ENCODE results near the gene FLACC1. TPM values are rescaled to one million over a fixed set of nuclear protein-coding genes. Genes with fewer than 3 reads are reported as not detected.
"Not testable (repeated sequence)": the region's sequence is repeated elsewhere in the genome, so short reads cannot be mapped to it uniquely, and the experiment has no call there.

The FLACC1 gene
- total RNA-seq, 1 experiment from 2014 or later, result 1.3 TPM

- DNase-seq (ENCODE audit: low read depth), result no peak
These were observed 101.6 kb downstream of the FLACC1 start for GRCh38 chr2:201255408-201256033.

DNA sequence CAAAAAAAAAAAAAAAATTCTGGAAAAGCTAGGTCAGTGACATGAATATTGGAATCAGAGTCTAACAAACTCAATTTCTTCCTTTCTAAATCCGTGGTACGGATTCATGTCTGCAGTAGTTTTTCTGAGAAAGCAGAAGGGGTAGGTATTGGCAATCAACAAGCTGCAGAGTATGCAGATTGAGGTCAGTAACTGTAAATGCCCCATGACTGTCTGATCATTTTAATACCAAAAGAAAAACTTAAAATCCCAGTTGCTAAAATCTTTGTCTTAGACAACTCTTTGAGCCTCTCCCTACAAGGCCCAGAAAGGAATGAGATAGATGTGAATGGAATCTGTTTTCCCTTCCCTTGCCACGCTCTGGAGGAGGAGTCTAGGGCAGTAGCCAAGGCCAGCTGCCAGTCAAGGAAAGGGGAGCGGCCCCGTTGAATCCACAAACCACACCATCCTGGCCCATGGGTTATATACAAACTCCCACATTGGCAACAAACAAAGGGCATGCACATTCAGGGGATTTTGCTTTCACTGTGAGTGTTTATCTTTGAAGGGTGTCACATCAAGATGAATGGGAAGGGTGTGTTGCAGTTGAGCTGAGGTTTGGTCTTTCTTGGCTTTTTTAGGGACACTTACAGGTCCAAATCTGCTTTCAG is 102.9 kb downstream of the FLACC1 start:
- peak; percentile 37 for DNase-seq (ENCODE audit: low read depth)

DNA sequence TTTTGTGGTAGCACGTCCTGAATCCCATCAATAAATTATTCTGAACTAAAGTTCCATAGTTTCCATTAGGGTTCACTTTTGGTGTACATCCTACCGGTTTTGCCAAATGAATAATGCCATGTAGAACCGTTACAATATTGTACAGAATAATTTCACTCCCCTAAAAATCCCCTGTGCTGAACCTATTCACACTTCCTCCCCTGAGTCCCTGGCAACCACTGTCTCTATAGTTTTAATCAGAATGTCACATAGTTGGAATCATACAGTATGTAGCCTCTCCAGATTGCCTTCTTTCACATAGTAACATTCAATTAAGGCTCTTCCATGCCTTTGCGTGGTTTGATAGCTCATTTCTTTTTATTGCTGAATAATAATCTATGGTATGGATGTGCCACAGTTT is 106.4 kb downstream of the FLACC1 start:
- DNase-seq (ENCODE audit: low read depth), result no peak

- DNase-seq (ENCODE audit: low read depth), result no peak
These were observed 107.3 kb downstream of the FLACC1 start for GRCh38 chr2:201249889-201250288.

GRCh38 chr2:201248288-201248844 is 108.8 kb downstream of the FLACC1 start:
- DNase-seq (ENCODE audit: low read depth), result no peak

DNA sequence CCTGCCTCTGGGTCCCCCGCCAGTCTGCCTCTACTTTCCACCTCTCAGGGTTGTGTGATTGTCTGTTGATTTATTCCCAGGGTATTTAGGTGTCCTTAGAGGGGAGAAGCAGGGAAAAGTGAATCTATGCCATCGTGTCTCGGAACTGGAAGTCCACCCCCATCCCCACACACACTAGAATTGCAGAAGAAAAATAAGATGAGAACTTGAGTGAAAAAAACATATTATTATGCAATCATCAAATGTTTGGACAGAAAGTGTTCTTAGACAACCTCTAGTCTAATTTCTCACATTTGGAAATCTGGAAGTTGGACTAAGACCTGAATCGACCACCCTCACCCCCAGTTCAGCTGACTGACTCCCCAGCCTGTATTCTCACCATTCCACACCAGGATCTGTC is 110.9 kb downstream of the FLACC1 start:
- DNase-seq (ENCODE audit: low read depth), result no peak

- no peak for DNase-seq (ENCODE audit: low read depth)
These were observed 112.3 kb downstream of the FLACC1 start for GRCh38 chr2:201244829-201245228.

- no peak for DNase-seq (ENCODE audit: low read depth)
These were observed 114.4 kb downstream of the FLACC1 start for GRCh38 chr2:201242571-201243277.

GRCh38 chr2:201239167-201239935 is 117.8 kb downstream of the FLACC1 start:
- not testable (repeated sequence) for DNase-seq (ENCODE audit: low read depth)

Other genes with a start within 250 kb of the FLACC1 start
- gene CFLAR, start 241.2 kb downstream of the FLACC1 start, total RNA-seq (2014; rRNA removed), result 47.7 and 50.0 TPM in 2 replicates
- 0.38 and 0.52 TPM in 2 replicates for gene CASP10, start 174.2 kb downstream of the FLACC1 start, total RNA-seq (2014; rRNA removed)
- gene CASP8, start 96.8 kb downstream of the FLACC1 start, total RNA-seq (2014; rRNA removed), result 19.6 and 23.0 TPM in 2 replicates
- 47.8 and 73.9 TPM in 2 replicates for gene TRAK2, start 94.1 kb upstream of the FLACC1 start, total RNA-seq (2014; rRNA removed)
- gene STRADB, start 94.4 kb upstream of the FLACC1 start, total RNA-seq (2014; rRNA removed), result 255 and 259 TPM in 2 replicates